Parathyroid adenoma (tissue), 2 donors: ENCODE data around the gene SLC6A12.

Experiments
- H2AFZ ChIP-seq: fragments of 300-600 bp; sonication (generic); one replicate; pipeline ENCODE4 v1.7.0; 2017; ENCODE audit warnings: antibody characterized with exemption, mild to moderate bottlenecking
- H3K27ac ChIP-seq: fragments of 300-600 bp; sonication (generic); one replicate; pipeline ENCODE4 v1.7.0; 2017
- H3K27me3 ChIP-seq: fragments of 300-600 bp; sonication (generic); one replicate; pipeline ENCODE4 v1.7.0; 2017; ENCODE audit warnings: low read length; ENCODE audit not compliant: control insufficient read depth, insufficient read depth
- H3K36me3 ChIP-seq: fragments of 300-600 bp; sonication (generic); one replicate; pipeline ENCODE4 v1.7.0; 2017; ENCODE audit warnings: low read length; ENCODE audit not compliant: control insufficient read depth, insufficient read depth
- H3K4me1 ChIP-seq: fragments of 300-600 bp; sonication (generic); one replicate; pipeline ENCODE4 v1.7.0; 2017; ENCODE audit warnings: control low read depth
- H3K4me2 ChIP-seq: fragments of 300-600 bp; sonication (generic); one replicate; pipeline ENCODE4 v1.7.0; 2017; ENCODE audit warnings: low read length
- H3K4me3 ChIP-seq: fragments of 300-600 bp; sonication (generic); one replicate; pipeline ENCODE4 v1.7.0; 2017; ENCODE audit warnings: low read depth, low read length
- H3K79me2 ChIP-seq: fragments of 300-600 bp; sonication (generic); one replicate; pipeline ENCODE4 v1.7.0; 2017; ENCODE audit warnings: control low read depth
- H3K9ac ChIP-seq: fragments of 300-600 bp; sonication (generic); one replicate; pipeline ENCODE4 v1.7.0; 2017; ENCODE audit warnings: mild to moderate bottlenecking
- H3K9me3 ChIP-seq: fragments of 300-600 bp; sonication (generic); one replicate; pipeline ENCODE4 v1.7.0; 2017; ENCODE audit warnings: low read length; ENCODE audit not compliant: control insufficient read depth
- CTCF ChIP-seq: fragments of 300-600 bp; sonication (generic); IDR thresholded peaks from one replicate; pipeline ENCODE4 v1.7.0; 2017; ENCODE audit warnings: antibody characterized with exemption, mild to moderate bottlenecking
- donor health status: primary hyperparathyroidism.

The SLC6A12 gene

DNA sequence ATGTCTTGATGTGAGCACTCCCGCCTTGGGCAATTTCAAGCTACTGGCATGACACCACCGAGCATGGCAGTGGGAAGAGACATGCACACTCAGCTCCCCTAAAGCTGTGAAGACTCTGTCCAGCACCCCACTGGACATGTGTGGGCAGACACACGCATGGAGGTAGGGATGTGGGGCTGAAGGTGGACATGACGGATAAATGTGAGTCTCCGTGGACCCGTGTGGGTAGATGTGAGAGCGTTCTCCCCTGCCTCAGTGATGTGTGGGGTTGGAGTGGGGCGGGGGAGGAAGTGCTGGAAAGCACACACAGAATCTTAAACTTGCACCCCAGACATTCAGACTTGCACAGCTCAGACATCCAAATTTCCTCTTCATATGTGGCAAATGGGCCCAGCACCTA, 12.6 kb downstream of the SLC6A12 start:
- Histone ChIP-seq H3K79me2 (no peaks in the 10 kb centered on the region), H2AFZ (no peak overlapping the region), H3K27ac (no peak overlapping the region), H3K36me3 (no peaks in the 10 kb centered on the region), H3K4me1 (peaks cover 21% of the 10 kb centered on the region), H3K4me2 (no peak overlapping the region), H3K9me3 (no peaks in the 10 kb centered on the region), H3K27me3 (no peaks in the 10 kb centered on the region), H3K4me3 (no peak overlapping the region), H3K9ac (no peak overlapping the region)
- TF ChIP-seq CTCF, result no peak

DNA sequence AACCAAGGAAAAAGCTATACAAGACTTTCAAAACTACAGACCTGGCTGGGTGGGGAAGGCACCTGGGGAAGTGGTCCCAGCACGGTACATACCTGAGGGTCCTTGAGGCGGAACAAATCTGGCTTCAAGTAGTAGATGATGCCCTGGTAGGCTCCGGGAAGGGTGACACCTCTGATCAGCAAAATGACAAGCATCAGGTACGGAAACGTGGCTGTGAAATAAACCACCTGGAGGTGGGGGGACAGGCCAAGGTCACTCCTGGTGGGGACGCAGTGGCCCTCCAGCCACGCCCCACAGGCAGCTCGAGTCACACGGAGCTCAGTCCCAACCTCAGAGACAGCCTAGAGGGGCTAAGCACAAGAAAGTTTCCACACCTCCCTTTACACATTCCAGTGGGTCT, 15.3 kb downstream of the SLC6A12 start:
- Histone ChIP-seq H3K4me2 (no peak overlapping the region), H3K9me3 (no peaks in the 10 kb centered on the region), H3K4me3 (no peak overlapping the region), H3K9ac (no peak overlapping the region), H2AFZ (no peak overlapping the region), H3K36me3 (no peaks in the 10 kb centered on the region), H3K4me1 (peaks cover 14% of the 10 kb centered on the region), H3K27me3 (no peaks in the 10 kb centered on the region), H3K79me2 (no peaks in the 10 kb centered on the region), H3K27ac (no peak overlapping the region)
- no peak for TF ChIP-seq CTCF

DNA sequence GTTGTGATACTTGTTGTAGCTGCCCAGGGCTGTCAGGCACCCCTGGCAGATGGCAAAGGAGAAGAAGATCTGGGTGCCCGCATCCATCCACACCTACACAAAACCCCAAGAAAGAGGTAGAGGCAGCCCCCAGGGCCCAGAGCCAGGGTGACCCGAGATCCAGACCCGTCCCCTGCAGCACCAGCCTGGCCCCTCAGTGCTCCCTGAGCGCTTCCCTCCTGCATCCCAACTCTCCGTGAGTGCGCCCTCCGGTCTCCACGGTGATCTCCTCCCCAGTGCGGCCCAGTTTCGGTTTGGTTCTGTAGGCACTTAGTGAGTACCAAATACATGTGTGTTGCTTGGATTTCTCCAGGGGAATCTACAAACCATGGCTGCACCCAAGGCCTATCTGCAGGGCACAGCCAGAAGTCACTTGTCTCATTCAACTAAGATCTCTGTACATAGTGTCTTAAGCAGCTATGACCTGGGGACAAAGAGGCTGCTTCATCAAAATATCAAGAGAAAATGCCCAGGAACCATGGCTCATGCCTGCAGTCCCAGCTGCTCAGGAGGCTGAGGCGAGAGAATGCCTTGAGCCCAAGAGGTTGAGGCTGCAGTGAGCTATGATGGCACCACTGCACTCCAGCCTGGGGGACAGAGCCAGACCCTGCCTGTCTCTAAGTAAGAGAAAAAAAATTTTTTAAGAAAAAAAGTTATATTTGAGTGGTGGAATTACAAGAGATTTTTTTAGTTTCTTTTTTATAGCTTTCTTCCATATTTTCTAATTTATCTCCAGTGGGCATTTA, 15.9 kb downstream of the SLC6A12 start:
- no peaks in the 10 kb centered on the region for H3K27me3 ChIP-seq
- no peaks in the 10 kb centered on the region for H3K9me3 ChIP-seq
- no peaks in the 10 kb centered on the region for H3K36me3 ChIP-seq
- no peak overlapping the region for H3K4me2 ChIP-seq
- no peak overlapping the region for H3K9ac ChIP-seq
- H3K27ac ChIP-seq, result no peak overlapping the region
- TF ChIP-seq CTCF, result no peak
- peaks cover 14% of the 10 kb centered on the region for H3K4me1 ChIP-seq
- H3K79me2 ChIP-seq, result no peaks in the 10 kb centered on the region
- H2AFZ ChIP-seq, result no peak overlapping the region
- H3K4me3 ChIP-seq, result no peak overlapping the region

DNA sequence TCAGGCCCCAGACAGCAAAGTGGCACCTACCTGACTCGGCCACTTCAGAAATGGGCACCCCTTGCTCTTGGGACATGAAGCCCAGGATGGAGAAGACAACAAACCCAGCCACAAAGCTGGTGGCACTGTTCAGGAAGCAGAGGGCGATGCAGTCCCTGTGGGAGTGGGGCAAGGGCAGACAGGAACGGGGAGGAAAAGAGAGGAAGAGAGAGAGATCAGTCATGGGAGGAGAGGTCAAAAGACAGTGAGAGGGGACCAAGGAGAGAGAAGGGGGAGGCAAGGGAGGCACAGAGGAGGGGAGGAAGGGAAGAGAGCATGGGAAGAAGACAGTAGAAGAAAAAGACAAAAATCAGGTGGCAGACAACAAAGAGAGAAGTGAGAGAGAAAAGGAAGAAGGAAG, 16.6 kb downstream of the SLC6A12 start:
- Histone ChIP-seq H3K79me2 (no peaks in the 10 kb centered on the region), H3K27me3 (no peaks in the 10 kb centered on the region), H3K9me3 (no peaks in the 10 kb centered on the region), H3K27ac (no peak overlapping the region), H3K4me2 (no peak overlapping the region), H2AFZ (no peak overlapping the region), H3K4me1 (peaks cover 14% of the 10 kb centered on the region), H3K4me3 (no peak overlapping the region), H3K36me3 (no peaks in the 10 kb centered on the region), H3K9ac (no peak overlapping the region)
- no peak for TF ChIP-seq CTCF

GRCh38 chr12:196436-196835, 17.5 kb downstream of the SLC6A12 start:
- H3K4me3 ChIP-seq, result no peak overlapping the region
- no peak for TF ChIP-seq CTCF
- no peak overlapping the region for H3K27ac ChIP-seq
- H3K9ac ChIP-seq, result no peak overlapping the region
- no peaks in the 10 kb centered on the region for H3K9me3 ChIP-seq
- no peaks in the 10 kb centered on the region for H3K27me3 ChIP-seq
- no peak overlapping the region for H2AFZ ChIP-seq
- H3K4me1 ChIP-seq, result peaks cover 11% of the 10 kb centered on the region
- no peak overlapping the region for H3K4me2 ChIP-seq
- H3K79me2 ChIP-seq, result no peaks in the 10 kb centered on the region
- H3K36me3 ChIP-seq, result no peaks in the 10 kb centered on the region
